Hypothalamus (tissue), 51 donors: ENCODE measurements around the gene PNPT1.
"Not testable (repeated sequence)": the region's sequence is repeated elsewhere in the genome, so short reads cannot be mapped to it uniquely, and the experiment has no call there.

ENCODE experiments used
- DNase-seq, 51 donors: peaks; one replicate each; lab custom pipeline; 2025; lab: John Stamatoyannopoulos, UW

The PNPT1 gene

DNA sequence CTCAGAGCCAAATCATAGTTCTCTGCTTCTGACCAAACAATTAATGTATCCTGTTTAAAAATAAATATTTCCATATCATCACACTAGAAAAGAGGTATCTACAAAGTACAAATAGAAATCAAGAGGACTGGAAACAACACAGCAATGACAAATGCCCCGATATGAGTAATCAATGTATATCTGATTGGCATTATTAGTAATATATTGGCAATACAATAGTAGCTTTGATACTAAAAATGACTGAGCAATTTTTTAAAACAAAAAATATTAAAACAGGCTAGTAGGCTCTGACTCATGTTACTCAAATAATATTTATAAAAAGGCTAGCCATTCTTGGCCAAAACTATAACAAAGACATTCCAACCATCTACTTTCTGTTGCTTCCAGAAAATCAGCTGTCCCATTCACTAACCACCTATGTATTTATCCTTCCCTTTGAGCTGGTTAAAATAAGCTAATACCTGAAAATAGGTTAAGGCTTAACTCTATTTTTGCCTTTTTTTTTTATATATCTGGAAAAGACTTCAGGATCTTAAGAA lies 89.5 kb downstream of the PNPT1 start:
- DNase-seq: no peak

DNA sequence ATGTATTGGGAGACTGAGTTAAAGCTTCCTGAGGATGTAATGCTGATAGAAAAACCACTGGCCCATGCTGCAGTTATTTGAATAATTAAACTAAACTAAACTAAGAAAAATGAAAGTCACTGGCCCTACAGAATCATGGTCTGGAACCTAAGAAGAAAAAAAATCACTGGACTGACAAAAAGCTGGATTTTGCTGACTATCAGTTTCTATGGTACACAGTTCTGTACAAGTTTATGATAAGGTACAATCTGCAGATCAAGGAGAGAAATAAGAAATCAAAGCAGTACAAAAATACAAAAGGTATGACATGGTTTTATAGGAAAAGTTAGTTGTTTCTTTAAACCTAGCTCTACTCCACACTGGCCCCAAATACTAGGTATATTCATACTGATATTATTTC lies 91.8 kb downstream of the PNPT1 start:
- DNase-seq: no peak

- DNase-seq: no peak
These were observed 95.4 kb downstream of the PNPT1 start for GRCh38 chr2:55598056-55598795.

- DNase-seq: not testable (repeated sequence)
These were observed 96.8 kb downstream of the PNPT1 start for GRCh38 chr2:55596795-55597194.

- no peak for DNase-seq
These were observed 98.1 kb downstream of the PNPT1 start for GRCh38 chr2:55595536-55595935.

- DNase-seq: no peak
These were observed 101.5 kb downstream of the PNPT1 start for GRCh38 chr2:55592130-55592529.

GRCh38 chr2:55590810-55591440 lies 102.7 kb downstream of the PNPT1 start:
- DNase-seq: peak in 1 of 51 donors; percentile 20

- DNase-seq: no peak
These were observed 108.1 kb downstream of the PNPT1 start for GRCh38 chr2:55585451-55586080.
